B cell (primary cell): ENCODE results near the gene ANKMY2. TPM values are rescaled to one million over a fixed set of nuclear protein-coding genes. Genes with fewer than 3 reads are reported as not detected.

Experiments used
- ATAC-seq: fragments of 200-7000 bp; cut with Tn5 transposase; one replicate; pipeline ENCODE4 v1.10.0; 2021; ENCODE audit warnings: low read depth, mild to moderate bottlenecking, moderate number of reproducible peaks, moderate library complexity
- CTCF ChIA-PET: fragments of 350-600 bp; sonication (Branson Sonifier 250); formaldehyde crosslinking; loops from one replicate; lab custom pipeline; 2021; ENCODE audit warnings: antibody characterized with exemption, inconsistent platforms; lab: Charles Lee
- POLR2A ChIA-PET: fragments of 350-600 bp; sonication (Branson Sonifier 250); formaldehyde crosslinking; loops from one replicate; lab custom pipeline; 2021; ENCODE audit warnings: antibody characterized with exemption; lab: Charles Lee
- DNase-seq: peaks from one replicate; pipeline ENCODE4 v3.0.0; 2013
- H2AFZ ChIP-seq: 2 replicates; pipeline ENCODE4 v1.6.1; 2012; ENCODE audit warnings: mild to moderate bottlenecking, low read depth, low read length; ENCODE audit not compliant: insufficient read depth, poor library complexity, severe bottlenecking
- H3K27ac ChIP-seq, 2 donors: 1 replicate in 1 of 2; 2 replicates in 1 of 2; pipeline ENCODE4 v1.5.1; 2012 to 2013; ENCODE audit warnings: low read length in 2 of 2, mild to moderate bottlenecking in 2 of 2, moderate library complexity in 1 of 2
- H3K27me3 ChIP-seq, 4 experiments: fragments of 200-600 bp in 1 of 4; sonication (generic) in 1 of 4; replicated peaks in 1 of 4; 1 replicate in 2 of 4; 2 replicates in 2 of 4; pipeline versions ENCODE4 v1.6.1 to v1.7.0; 2013 to 2016; ENCODE audit warnings: low read length in 3 of 4, mild to moderate bottlenecking in 2 of 4, mixed read lengths in 1 of 4, moderate library complexity in 1 of 4; ENCODE audit not compliant: insufficient read depth in 4 of 4, control insufficient read depth in 3 of 4; ENCODE audit errors: control extremely low read depth in 1 of 4
- H3K36me3 ChIP-seq, 2 experiments: replicated peaks in 1 of 2; 1 replicate in 1 of 2; 2 replicates in 1 of 2; pipeline versions ENCODE4 v1.6.1 to v1.7.1; 2013; ENCODE audit warnings: low read length in 1 of 2; ENCODE audit not compliant: insufficient read depth in 2 of 2, control insufficient read depth in 1 of 2; ENCODE audit errors: control extremely low read depth in 1 of 2, extremely low read depth in 1 of 2
- H3K4me1 ChIP-seq, 2 donors: fragments of 200-600 bp in 1 of 2; sonication (generic) in 1 of 2; 1 replicate in 1 of 2; 2 replicates in 1 of 2; pipeline versions ENCODE4 v1.5.1 to v1.6.1; 2013 to 2017; ENCODE audit warnings: low read length in 2 of 2; ENCODE audit not compliant: control insufficient read depth in 2 of 2, insufficient read depth in 2 of 2
- H3K4me2 ChIP-seq: replicated peaks from 2 replicates; pipeline ENCODE3; 2012; ENCODE audit warnings: mild to moderate bottlenecking, low read depth, low read length; ENCODE audit not compliant: poor library complexity, severe bottlenecking
- H3K4me3 ChIP-seq, 5 experiments: fragments of 200-600 bp in 1 of 5; sonication (generic) in 1 of 5; 1 replicate in 3 of 5; 2 replicates in 2 of 5; pipeline versions ENCODE4 v1.5.1 to v1.7.0; 2011 to 2016; ENCODE audit warnings: low read length in 4 of 5, mild to moderate bottlenecking in 4 of 5, low read depth in 2 of 5, control low read depth in 1 of 5, moderate library complexity in 1 of 5; ENCODE audit not compliant: insufficient read depth in 1 of 5; ENCODE audit errors: control extremely low read depth in 1 of 5, extremely low read depth in 1 of 5
- H3K79me2 ChIP-seq: fragments of 200-600 bp; sonication (generic); one replicate; pipeline ENCODE4 v1.6.0; 2016; ENCODE audit warnings: low read length; ENCODE audit not compliant: control insufficient read depth, insufficient read depth
- H3K9ac ChIP-seq: fragments of 200-600 bp; sonication (generic); 2 replicates; pipeline ENCODE4 v1.6.1; 2017; ENCODE audit warnings: mild to moderate bottlenecking, low read length, moderate library complexity
- H3K9me3 ChIP-seq, 3 donors: one replicate each; pipeline versions ENCODE4 v1.6.1 to v1.7.1; 2013; ENCODE audit warnings: low read length in 2 of 3; ENCODE audit not compliant: control insufficient read depth in 2 of 3, insufficient read depth in 1 of 3; ENCODE audit errors: control extremely low read depth in 1 of 3
- H4K20me1 ChIP-seq: 2 replicates; pipeline ENCODE4 v1.6.0; 2012; ENCODE audit warnings: mild to moderate bottlenecking, low read length; ENCODE audit not compliant: insufficient read depth, control insufficient read depth, poor library complexity, severe bottlenecking
- H3K27ac Mint-ChIP-seq: one replicate; pipeline ENCODE4 v1.8.0; 2021; ENCODE audit warnings: mixed read lengths
- H3K27me3 Mint-ChIP-seq: one replicate; pipeline ENCODE4 v1.8.0; 2021; ENCODE audit warnings: mixed read lengths
- H3K4me1 Mint-ChIP-seq: one replicate; pipeline ENCODE4 v1.8.0; 2021; ENCODE audit warnings: mixed read lengths
- H3K4me3 Mint-ChIP-seq: one replicate; pipeline ENCODE4 v1.8.0; 2021; ENCODE audit warnings: mixed read lengths
- H3K9me3 Mint-ChIP-seq: one replicate; pipeline ENCODE4 v1.8.0; 2022; ENCODE audit warnings: mixed read lengths; ENCODE audit not compliant: insufficient read depth
- EZH2 ChIP-seq: IDR thresholded peaks from 2 replicates; pipeline ENCODE4 v1.6.1; 2012; ENCODE audit warnings: borderline replicate concordance, low read depth, mild to moderate bottlenecking, moderate library complexity, low read length; ENCODE audit not compliant: insufficient read depth, poor library complexity, severe bottlenecking
- WGBS: methylation state at CpG from one replicate; pipeline ENCODE4 v1.1.5; 2013; ENCODE audit warnings: missing lambda C conversion rate; ENCODE audit not compliant: insufficient coverage; 5-methylcytosine and 5-hydroxymethylcytosine counted together
- intact Hi-C: fragments of 100-400 bp; cut with micrococcal nuclease; formaldehyde crosslinking; loops from one replicate; pipeline ENCODE4 v1.10.0; 2022
- polyA plus RNA-seq: library from polyadenylated mRNA; depleted of rRNA; stranded (reverse); fragments of >200 nt; gene quantifications from 2 replicates; pipeline ENCODE4 v1.2.3, GENCODE V29; 2012
- total RNA-seq, 2 donors: library from RNA; stranded (reverse); fragments of 120-200 nt in 1 of 2; gene quantifications; 1 replicate in 1 of 2; 2 replicates in 1 of 2; pipeline versions ENCODE4 v1.2.3 to v1.2.4, GENCODE V29; 2013 to 2022
- TF ChIP-seq, protein P1 (sequence below): fragments of 200-600 bp; IDR thresholded peaks from one replicate; pipeline ENCODE4 v1.8.0; 2022; ENCODE audit warnings: antibody characterized with exemption, mild to moderate bottlenecking

The ANKMY2 gene
- total and polyA plus RNA-seq, 2 donors (not counting 1 experiment from before 2014, with no cell fraction given), result 7.6 to 17.8 TPM

DNA sequence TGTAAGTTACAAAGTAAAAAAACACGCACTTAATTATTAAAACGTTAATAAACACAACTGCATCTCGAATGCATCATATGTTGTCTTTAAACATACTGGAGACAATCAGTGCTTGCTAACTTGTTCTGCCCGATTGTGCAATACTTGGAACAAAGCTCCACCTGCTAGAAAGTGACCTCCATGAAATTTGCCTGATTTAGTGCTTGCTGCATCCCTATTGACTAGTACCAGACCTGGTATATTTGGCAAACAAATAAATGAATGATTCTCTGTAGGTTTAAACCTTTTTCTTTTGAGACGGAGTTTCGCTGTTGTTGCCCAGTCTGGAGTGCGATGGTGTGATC, 6.7 kb upstream of the ANKMY2 start:
- POLR2A ChIA-PET, result no interaction called here
- peaks cover 99% of the 10 kb centered on the region for H3K79me2 ChIP-seq
- H3K4me3 ChIP-seq, result no peak overlapping the region
- TF ChIP-seq, protein P1, sequence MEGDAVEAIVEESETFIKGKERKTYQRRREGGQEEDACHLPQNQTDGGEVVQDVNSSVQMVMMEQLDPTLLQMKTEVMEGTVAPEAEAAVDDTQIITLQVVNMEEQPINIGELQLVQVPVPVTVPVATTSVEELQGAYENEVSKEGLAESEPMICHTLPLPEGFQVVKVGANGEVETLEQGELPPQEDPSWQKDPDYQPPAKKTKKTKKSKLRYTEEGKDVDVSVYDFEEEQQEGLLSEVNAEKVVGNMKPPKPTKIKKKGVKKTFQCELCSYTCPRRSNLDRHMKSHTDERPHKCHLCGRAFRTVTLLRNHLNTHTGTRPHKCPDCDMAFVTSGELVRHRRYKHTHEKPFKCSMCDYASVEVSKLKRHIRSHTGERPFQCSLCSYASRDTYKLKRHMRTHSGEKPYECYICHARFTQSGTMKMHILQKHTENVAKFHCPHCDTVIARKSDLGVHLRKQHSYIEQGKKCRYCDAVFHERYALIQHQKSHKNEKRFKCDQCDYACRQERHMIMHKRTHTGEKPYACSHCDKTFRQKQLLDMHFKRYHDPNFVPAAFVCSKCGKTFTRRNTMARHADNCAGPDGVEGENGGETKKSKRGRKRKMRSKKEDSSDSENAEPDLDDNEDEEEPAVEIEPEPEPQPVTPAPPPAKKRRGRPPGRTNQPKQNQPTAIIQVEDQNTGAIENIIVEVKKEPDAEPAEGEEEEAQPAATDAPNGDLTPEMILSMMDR, result no peak
- H3K27me3 ChIP-seq, result no peaks in the 10 kb centered on the region
- Mint-ChIP-seq H3K27ac (no peak overlapping the region), H3K27me3 (no peaks in the 10 kb centered on the region), H3K4me3 (no peak overlapping the region), H3K9me3 (no peaks in the 10 kb centered on the region), H3K4me1 (peaks cover 43% of the 10 kb centered on the region)
- WGBS, result 94% methylated on average over 7 of the region's 7 CpGs
- H4K20me1 ChIP-seq, result peaks cover 48% of the 10 kb centered on the region
- no peaks in the 10 kb centered on the region for H3K36me3 ChIP-seq
- CTCF ChIA-PET, result no interaction called here
- H3K27ac ChIP-seq, result no peak overlapping the region
- H2AFZ ChIP-seq, result no peak overlapping the region
- no peak for DNase-seq
- H3K9me3 ChIP-seq, result no peaks in the 10 kb centered on the region
- no peak overlapping the region for H3K4me2 ChIP-seq
- peaks cover 5 to 14% of the 10 kb centered on the region in 2 donors for H3K4me1 ChIP-seq
- intact Hi-C loops, result no loop called here
- no peak for ATAC-seq
- no peak overlapping the region for H3K9ac ChIP-seq

GRCh38 chr7:16651396-16652239, 6.1 kb upstream of the ANKMY2 start:
- POLR2A ChIA-PET, result no interaction called here
- H2AFZ ChIP-seq, result no peak overlapping the region
- H3K79me2 ChIP-seq, result peaks cover 99% of the 10 kb centered on the region
- H3K36me3 ChIP-seq, result no peaks in the 10 kb centered on the region
- no peaks in the 10 kb centered on the region for H3K9me3 ChIP-seq
- TF ChIP-seq, protein P1, result no peak
- TF ChIP-seq EZH2, result no peak
- WGBS, result 39% methylated on average over 3 of the region's 9 CpGs
- H3K9ac ChIP-seq, result no peak overlapping the region
- no peak for DNase-seq
- intact Hi-C loops, result no loop called here
- Mint-ChIP-seq H3K9me3 (no peaks in the 10 kb centered on the region), H3K27ac (no peak overlapping the region), H3K4me3 (no peak overlapping the region), H3K27me3 (no peaks in the 10 kb centered on the region), H3K4me1 (peaks cover 48% of the 10 kb centered on the region)
- H3K27me3 ChIP-seq, result no peaks in the 10 kb centered on the region
- no peak overlapping the region for H3K4me3 ChIP-seq
- no peak overlapping the region for H3K27ac ChIP-seq
- no peak overlapping the region for H3K4me2 ChIP-seq
- ATAC-seq, result no peak
- H3K4me1 ChIP-seq, result peaks cover 11 to 20% of the 10 kb centered on the region in 2 donors
- CTCF ChIA-PET, result interaction anchor here (0.5 kb wide), 1 partner anchor 89 kb away, joined by 3 read pairs; no protein-coding TSS in a partner anchor
- peaks cover 48% of the 10 kb centered on the region for H4K20me1 ChIP-seq
